NCI-H345 (cell line): ENCODE results near the gene TRIM44.
"Not testable (repeated sequence)": the region's sequence is repeated elsewhere in the genome, so short reads cannot be mapped to it uniquely, and the experiment has no call there.

Source experiments
- DNase-seq: peaks from one replicate; lab custom pipeline; 2025; lab: John Stamatoyannopoulos, UW

Gene TRIM44

GRCh38 chr11:35855671-35856070 lies 193.1 kb downstream of the TRIM44 start:
- DNase-seq = no peak

- DNase-seq = no peak
These were observed 193.7 kb downstream of the TRIM44 start for GRCh38 chr11:35856259-35856658.

DNA sequence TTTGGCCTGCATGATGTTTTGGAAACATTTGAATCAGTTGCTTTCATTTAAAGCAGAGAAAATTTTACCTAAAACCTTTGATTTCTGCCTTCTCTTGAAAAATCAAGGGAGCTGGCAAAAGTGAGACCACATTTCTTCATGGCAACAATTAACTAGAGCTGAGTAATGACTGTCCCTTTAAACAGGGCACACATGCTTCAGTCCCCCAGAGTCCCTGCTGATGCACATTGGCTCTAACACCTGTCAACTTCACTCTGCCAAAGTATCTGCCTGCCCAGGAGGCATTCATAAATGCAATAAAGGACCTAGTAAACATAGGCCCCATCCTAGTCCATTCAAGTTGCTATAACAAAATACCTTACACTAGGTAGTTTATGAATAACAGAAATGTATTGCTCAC lies 194.2 kb downstream of the TRIM44 start:
- DNase-seq = peak; percentile 14

- no peak for DNase-seq
These were observed 195.3 kb downstream of the TRIM44 start for GRCh38 chr11:35857922-35858321.

GRCh38 chr11:35859301-35859700 lies 196.7 kb downstream of the TRIM44 start:
- DNase-seq = no peak

GRCh38 chr11:35860194-35860593 lies 197.6 kb downstream of the TRIM44 start:
- DNase-seq = not testable (repeated sequence)

- DNase-seq = no peak
These were observed 198.6 kb downstream of the TRIM44 start for GRCh38 chr11:35861191-35861590.

GRCh38 chr11:35862666-35863065 lies 200.1 kb downstream of the TRIM44 start:
- no peak for DNase-seq

DNA sequence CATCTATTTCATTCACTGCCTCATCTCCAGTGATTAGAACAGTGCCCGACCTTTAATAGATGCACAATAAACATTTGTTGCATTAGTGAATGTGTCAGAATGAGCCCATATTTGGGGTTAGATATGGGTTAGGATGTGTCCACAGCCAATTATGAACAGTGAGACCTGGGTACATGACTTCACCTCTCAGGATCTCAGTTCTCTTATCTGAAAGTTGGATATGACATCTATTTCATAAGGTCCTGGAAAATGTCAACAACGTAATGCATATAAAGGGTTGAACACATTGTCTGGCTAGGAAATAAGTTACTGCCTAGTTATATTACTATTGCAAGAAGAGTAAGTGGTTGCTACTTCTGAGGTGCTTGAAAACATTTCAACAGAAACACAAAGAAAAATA lies 201.6 kb downstream of the TRIM44 start:
- no peak for DNase-seq

DNA sequence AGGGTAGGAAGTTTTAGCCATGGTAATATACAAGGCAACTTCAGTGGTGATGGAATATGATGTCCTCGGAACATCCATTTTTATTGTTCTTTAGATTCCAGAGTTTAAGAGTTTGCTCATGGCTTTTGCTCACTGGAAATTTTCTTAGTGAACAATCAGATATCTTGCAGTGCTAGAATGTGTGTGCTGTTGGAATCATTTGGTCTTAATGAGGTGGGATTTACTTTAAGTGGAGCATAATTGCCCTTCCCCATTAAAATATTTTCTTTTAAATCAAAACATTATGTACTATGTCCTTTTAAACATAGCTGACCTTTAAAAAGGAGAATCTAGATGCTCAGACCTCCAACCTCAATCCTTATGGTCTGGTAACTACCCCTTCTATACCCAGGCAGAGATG lies 204.0 kb downstream of the TRIM44 start:
- no peak for DNase-seq
